AG09319 (cell line): Measurements from ENCODE around the gene ADPRS.

ENCODE experiments used
- DNase-seq: peaks from one replicate; pipeline ENCODE4 v3.0.0-alpha.2; 2010; ENCODE audit warnings: low read depth; ENCODE audit errors: extremely low read depth
- CTCF ChIP-seq: IDR thresholded peaks from 2 replicates; pipeline ENCODE4 v1.5.1; 2011; ENCODE audit warnings: low read depth, mild to moderate bottlenecking, inconsistent platforms, low read length, moderate library complexity

ADPRS gene

GRCh38 chr1:36099681-36100341 lies 11.1 kb downstream of the ADPRS start:
- no peak for DNase-seq
- peak; percentile 85 for TF ChIP-seq CTCF

GRCh38 chr1:36100376-36100775 lies 11.7 kb downstream of the ADPRS start:
- no peak for DNase-seq
- TF ChIP-seq CTCF, result no peak

GRCh38 chr1:36101546-36101945 lies 12.9 kb downstream of the ADPRS start:
- DNase-seq, result no peak
- TF ChIP-seq CTCF, result no peak

GRCh38 chr1:36106269-36106668 lies 17.6 kb downstream of the ADPRS start:
- DNase-seq, result no peak
- no peak for TF ChIP-seq CTCF

GRCh38 chr1:36107394-36107793 lies 18.7 kb downstream of the ADPRS start:
- DNase-seq, result no peak
- no peak for TF ChIP-seq CTCF

GRCh38 chr1:36108314-36108713 lies 19.6 kb downstream of the ADPRS start:
- TF ChIP-seq CTCF, result no peak
- no peak for DNase-seq

- no peak for TF ChIP-seq CTCF
- DNase-seq, result no peak
Measured at GRCh38 chr1:36109041-36109679, 20.5 kb downstream of the ADPRS start.
